HCT116 (cell line): ENCODE measurements around the gene CACNA1C.

ENCODE experiments used
- CTCF ChIP-seq, 3 experiments: fragments of 200-600 bp in 1 of 3; sonication (generic) in 1 of 3; IDR thresholded peaks in 2 of 3; conservative IDR thresholded peaks in 1 of 3; 2 replicates each; pipeline ENCODE4 v1.5.1; 2012 to 2017; ENCODE audit warnings: low read depth in 2 of 3, low read length in 2 of 3, antibody characterized with exemption in 1 of 3, borderline replicate concordance in 1 of 3, control low read depth in 1 of 3, mild to moderate bottlenecking in 1 of 3, mixed read lengths in 1 of 3, mixed run types in 1 of 3, moderate library complexity in 1 of 3; ENCODE audit not compliant: insufficient read depth in 1 of 3
- EZH2phosphoT487 ChIP-seq: fragments of 200-600 bp; IDR thresholded peaks from 2 replicates; pipeline ENCODE4 v1.6.1; 2018; ENCODE audit warnings: antibody characterized with exemption, borderline replicate concordance
- POLR2A ChIP-seq: IDR thresholded peaks from 2 replicates; pipeline ENCODE4 v1.7.0; 2011; ENCODE audit warnings: borderline replicate concordance; ENCODE audit not compliant: insufficient read depth, insufficient read length; ENCODE audit errors: extremely low read depth
- POLR2AphosphoS5 ChIP-seq: IDR thresholded peaks from 2 replicates; pipeline ENCODE4 v1.6.1; 2011; ENCODE audit warnings: mild to moderate bottlenecking, low read depth, low read length, moderate library complexity
- REST ChIP-seq: IDR thresholded peaks from 2 replicates; pipeline ENCODE4 v1.6.1; 2012; ENCODE audit warnings: low read depth
- SRF ChIP-seq: IDR thresholded peaks from 2 replicates; pipeline ENCODE4 v1.6.1; 2012; ENCODE audit warnings: low read depth
- TCF7L2 ChIP-seq: IDR thresholded peaks from 2 replicates; pipeline ENCODE4 v1.7.0; 2011; ENCODE audit warnings: borderline replicate concordance, inconsistent platforms; ENCODE audit not compliant: insufficient read depth, insufficient read length; ENCODE audit errors: extremely low read depth

- TF ChIP-seq CTCF (IDR thresholded peaks at IDR 0.05 in 2 of 3, conservative IDR thresholded peaks at IDR 0.05 in 1 of 3; ENCODE audit: borderline replicate concordance in 1 of 3, insufficient read depth in 1 of 3, low read depth in 2 of 3, low read length in 2 of 3) (no peak), EZH2phosphoT487 (no peak), SRF (no peak), TCF7L2 (no peak), POLR2AphosphoS5 (no peak), POLR2A (no peak), REST (no peak)
These were observed 237.3 kb downstream of the CACNA1C start for GRCh38 chr12:2290091-2290490.
